ENCODE results near the gene SLC25A29.

Gene SLC25A29

DNA sequence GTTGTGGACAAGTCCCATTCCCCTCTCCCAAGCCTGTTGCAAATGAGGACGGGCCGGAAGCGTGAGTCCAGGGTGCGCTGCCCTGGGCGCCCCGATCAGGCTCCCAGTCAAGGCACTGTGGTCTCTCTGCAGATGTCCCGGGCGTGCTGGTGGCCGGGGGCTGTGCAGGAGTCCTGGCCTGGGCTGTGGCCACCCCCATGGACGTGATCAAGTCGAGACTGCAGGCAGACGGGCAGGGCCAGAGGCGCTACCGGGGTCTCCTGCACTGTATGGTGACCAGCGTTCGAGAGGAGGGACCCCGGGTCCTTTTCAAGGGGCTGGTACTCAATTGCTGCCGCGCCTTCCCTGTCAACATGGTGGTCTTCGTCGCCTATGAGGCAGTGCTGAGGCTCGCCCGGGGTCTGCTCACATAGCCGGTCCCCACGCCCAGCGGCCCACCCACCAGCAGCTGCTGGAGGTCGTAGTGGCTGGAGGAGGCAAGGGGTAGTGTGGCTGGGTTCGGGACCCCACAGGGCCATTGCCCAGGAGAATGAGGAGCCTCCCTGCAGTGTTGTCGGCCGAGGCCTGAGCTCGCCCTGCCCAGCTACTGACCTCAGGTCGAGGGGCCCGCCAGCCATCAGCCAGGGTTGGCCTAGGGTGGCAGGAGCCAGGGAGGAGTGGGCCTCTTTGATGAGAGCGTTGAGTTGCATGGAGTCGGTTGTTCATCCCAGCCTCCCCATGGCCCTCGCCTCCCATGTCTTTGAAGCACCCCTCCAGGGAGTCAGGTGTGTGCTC is 23.2 kb upstream of the SLC25A29 start:
- Histone ChIP-seq H2BK120ac (ENCODE audit: low read depth, low read length) (no peak overlapping the region), H3K27ac (ENCODE audit: low read depth, low read length) (no peak overlapping the region), H4K8ac (ENCODE audit: low read depth, low read length) (no peak overlapping the region), H3K4me3 (ENCODE audit: low read length) (no peak overlapping the region), H4K5ac (ENCODE audit: low read length) (no peak overlapping the region), H3K56ac (ENCODE audit: low read length) (no peak overlapping the region), H3K79me2 (ENCODE audit: control insufficient read depth, insufficient read depth, low read length) (no peaks in the 10 kb centered on the region), H3K18ac (ENCODE audit: low read length) (no peak overlapping the region), H3K36me3 (ENCODE audit: control insufficient read depth, insufficient read depth, low read length) (peaks cover 4% of the 10 kb centered on the region), H3K23ac (ENCODE audit: low read length) (no peak overlapping the region), H2AK5ac (ENCODE audit: low read length) (no peak overlapping the region), H3K4ac (ENCODE audit: low read depth, low read length) (no peak overlapping the region), H2BK15ac (replicated peaks; ENCODE audit: low read depth) (no peak overlapping the region), H3K4me1 (ENCODE audit: control insufficient read depth, low read depth, low read length) (no peaks in the 10 kb centered on the region), H3K27me3 (ENCODE audit: insufficient read depth, low read length, poor library complexity) (no peaks in the 10 kb centered on the region), H3K79me1 (ENCODE audit: low read length) (no peaks in the 10 kb centered on the region), H3K9ac (ENCODE audit: low read length) (no peak overlapping the region), H2BK5ac (ENCODE audit: low read length) (no peak overlapping the region), H3K4me2 (ENCODE audit: low read length) (no peak overlapping the region)
- no peak for DNase-seq
- WGBS (ENCODE audit: extremely low coverage, insufficient coverage, low lambda C conversion rate), result no CpG with 5 or more reads among the region's 36 CpGs

DNA sequence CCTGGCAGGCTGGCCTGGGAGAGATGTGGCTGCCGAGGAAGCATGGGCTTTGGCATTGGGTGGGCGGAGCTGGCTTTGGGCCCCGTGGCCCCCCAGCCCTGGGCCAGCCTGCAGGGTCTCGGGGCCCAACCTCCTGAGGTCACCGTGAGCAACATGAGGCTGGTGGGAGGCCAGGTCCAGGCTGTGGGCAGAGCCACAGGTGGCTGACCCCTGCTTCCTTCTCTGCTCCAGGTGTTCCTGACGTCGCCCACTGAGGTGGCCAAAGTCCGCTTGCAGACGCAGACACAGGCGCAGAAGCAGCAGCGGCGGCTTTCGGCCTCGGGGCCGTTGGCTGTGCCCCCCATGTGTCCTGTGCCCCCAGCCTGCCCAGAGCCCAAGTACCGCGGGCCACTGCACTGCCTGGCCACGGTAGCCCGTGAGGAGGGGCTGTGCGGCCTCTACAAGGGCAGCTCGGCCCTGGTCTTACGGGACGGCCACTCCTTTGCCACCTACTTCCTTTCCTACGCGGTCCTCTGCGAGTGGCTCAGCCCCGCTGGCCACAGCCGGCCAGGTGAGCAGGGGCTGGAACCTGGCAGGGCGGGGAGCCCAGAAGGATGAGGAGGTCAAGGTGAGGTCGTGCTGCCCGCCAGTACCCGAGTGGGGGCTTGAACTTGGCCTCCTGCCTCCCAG is 22.4 kb upstream of the SLC25A29 start:
- H3K27ac ChIP-seq (ENCODE audit: low read depth, low read length), result no peak overlapping the region
- no peak overlapping the region for H2BK120ac ChIP-seq (ENCODE audit: low read depth, low read length)
- no peak overlapping the region for H4K8ac ChIP-seq (ENCODE audit: low read depth, low read length)
- H3K18ac ChIP-seq (ENCODE audit: low read length), result no peak overlapping the region
- no peaks in the 10 kb centered on the region for H3K79me1 ChIP-seq (ENCODE audit: low read length)
- H2BK5ac ChIP-seq (ENCODE audit: low read length), result no peak overlapping the region
- WGBS (ENCODE audit: extremely low coverage, insufficient coverage, low lambda C conversion rate), result no CpG with 5 or more reads among the region's 32 CpGs
- no peaks in the 10 kb centered on the region for H3K79me2 ChIP-seq (ENCODE audit: control insufficient read depth, insufficient read depth, low read length)
- no peak overlapping the region for H2BK15ac ChIP-seq (replicated peaks; ENCODE audit: low read depth)
- H3K27me3 ChIP-seq (ENCODE audit: insufficient read depth, low read length, poor library complexity), result no peaks in the 10 kb centered on the region
- DNase-seq, result no peak
- H3K4me1 ChIP-seq (ENCODE audit: control insufficient read depth, low read depth, low read length), result no peaks in the 10 kb centered on the region
- H3K56ac ChIP-seq (ENCODE audit: low read length), result no peak overlapping the region
- H3K23ac ChIP-seq (ENCODE audit: low read length), result no peak overlapping the region
- no peak overlapping the region for H4K5ac ChIP-seq (ENCODE audit: low read length)
- no peak overlapping the region for H3K4ac ChIP-seq (ENCODE audit: low read depth, low read length)
- H3K4me3 ChIP-seq (ENCODE audit: low read length), result no peak overlapping the region
- no peak overlapping the region for H2AK5ac ChIP-seq (ENCODE audit: low read length)
- H3K36me3 ChIP-seq (ENCODE audit: control insufficient read depth, insufficient read depth, low read length), result no peaks in the 10 kb centered on the region
- H3K4me2 ChIP-seq (ENCODE audit: low read length), result no peak overlapping the region
- no peak overlapping the region for H3K9ac ChIP-seq (ENCODE audit: low read length)

DNA sequence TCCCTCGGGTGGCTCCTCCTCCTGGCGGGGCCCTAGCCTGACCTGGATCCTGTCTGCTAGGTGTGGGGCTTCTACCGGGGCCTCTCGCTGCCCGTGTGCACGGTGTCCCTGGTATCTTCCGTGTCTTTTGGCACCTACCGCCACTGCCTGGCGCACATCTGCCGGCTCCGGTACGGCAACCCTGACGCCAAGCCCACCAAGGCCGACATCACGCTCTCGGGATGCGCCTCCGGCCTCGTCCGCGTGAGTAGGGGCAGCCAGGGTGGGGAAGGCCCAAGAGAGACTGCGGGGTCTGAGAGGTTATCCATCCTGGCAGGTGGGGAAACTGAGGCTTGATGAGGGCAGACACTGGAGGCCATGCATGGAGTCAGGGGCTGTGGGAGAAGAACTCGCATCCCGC is 20.9 kb upstream of the SLC25A29 start:
- Histone ChIP-seq H4K8ac (ENCODE audit: low read depth, low read length) (no peak overlapping the region), H3K56ac (ENCODE audit: low read length) (no peak overlapping the region), H4K5ac (ENCODE audit: low read length) (no peak overlapping the region), H3K79me2 (ENCODE audit: control insufficient read depth, insufficient read depth, low read length) (no peaks in the 10 kb centered on the region), H3K27ac (ENCODE audit: low read depth, low read length) (no peak overlapping the region), H3K4ac (ENCODE audit: low read depth, low read length) (no peak overlapping the region), H3K4me1 (ENCODE audit: control insufficient read depth, low read depth, low read length) (no peaks in the 10 kb centered on the region), H3K9ac (ENCODE audit: low read length) (no peak overlapping the region), H3K4me3 (ENCODE audit: low read length) (no peak overlapping the region), H3K79me1 (ENCODE audit: low read length) (no peaks in the 10 kb centered on the region), H3K4me2 (ENCODE audit: low read length) (no peak overlapping the region), H3K36me3 (ENCODE audit: control insufficient read depth, insufficient read depth, low read length) (no peaks in the 10 kb centered on the region), H2BK120ac (ENCODE audit: low read depth, low read length) (no peak overlapping the region), H3K23ac (ENCODE audit: low read length) (no peak overlapping the region), H3K18ac (ENCODE audit: low read length) (no peak overlapping the region), H2BK5ac (ENCODE audit: low read length) (no peak overlapping the region), H2BK15ac (replicated peaks; ENCODE audit: low read depth) (no peak overlapping the region), H3K27me3 (ENCODE audit: insufficient read depth, low read length, poor library complexity) (no peaks in the 10 kb centered on the region), H2AK5ac (ENCODE audit: low read length) (no peak overlapping the region)
- no peak for DNase-seq
- no CpG with 5 or more reads among the region's 24 CpGs for WGBS (ENCODE audit: extremely low coverage, insufficient coverage, low lambda C conversion rate)

DNA sequence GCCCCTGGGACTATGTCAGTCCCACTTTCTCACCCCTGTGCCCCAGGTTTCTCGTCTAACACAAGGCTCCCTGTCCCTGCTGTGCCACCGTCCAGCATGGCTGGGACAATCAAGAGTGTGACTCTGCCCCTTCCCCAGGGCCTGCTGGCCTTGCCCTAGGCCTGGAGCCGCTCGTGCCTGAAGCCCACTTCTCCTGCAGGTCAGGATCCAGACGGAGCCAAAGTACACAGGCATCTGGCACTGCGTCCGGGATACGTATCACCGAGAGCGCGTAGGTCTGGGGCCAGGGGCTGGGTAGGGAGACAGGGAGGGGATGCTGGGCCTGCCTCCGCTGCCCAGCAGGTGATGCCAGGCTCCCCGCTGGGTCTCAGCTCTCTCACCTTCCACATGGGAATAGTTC is 19.7 kb upstream of the SLC25A29 start:
- Histone ChIP-seq H3K4me2 (ENCODE audit: low read length) (no peak overlapping the region), H3K27me3 (ENCODE audit: insufficient read depth, low read length, poor library complexity) (no peaks in the 10 kb centered on the region), H3K9ac (ENCODE audit: low read length) (no peak overlapping the region), H3K56ac (ENCODE audit: low read length) (no peak overlapping the region), H2BK5ac (ENCODE audit: low read length) (no peak overlapping the region), H2AK5ac (ENCODE audit: low read length) (no peak overlapping the region), H3K4ac (ENCODE audit: low read depth, low read length) (no peak overlapping the region), H3K79me2 (ENCODE audit: control insufficient read depth, insufficient read depth, low read length) (no peaks in the 10 kb centered on the region), H3K79me1 (ENCODE audit: low read length) (no peaks in the 10 kb centered on the region), H3K36me3 (ENCODE audit: control insufficient read depth, insufficient read depth, low read length) (no peaks in the 10 kb centered on the region), H3K27ac (ENCODE audit: low read depth, low read length) (no peak overlapping the region), H4K8ac (ENCODE audit: low read depth, low read length) (no peak overlapping the region), H3K23ac (ENCODE audit: low read length) (no peak overlapping the region), H3K4me1 (ENCODE audit: control insufficient read depth, low read depth, low read length) (no peaks in the 10 kb centered on the region), H3K18ac (ENCODE audit: low read length) (no peak overlapping the region), H2BK120ac (ENCODE audit: low read depth, low read length) (no peak overlapping the region), H3K4me3 (ENCODE audit: low read length) (no peak overlapping the region), H2BK15ac (replicated peaks; ENCODE audit: low read depth) (no peak overlapping the region), H4K5ac (ENCODE audit: low read length) (no peak overlapping the region)
- no peak for DNase-seq
- WGBS (ENCODE audit: extremely low coverage, insufficient coverage, low lambda C conversion rate), result no CpG with 5 or more reads among the region's 13 CpGs

DNA sequence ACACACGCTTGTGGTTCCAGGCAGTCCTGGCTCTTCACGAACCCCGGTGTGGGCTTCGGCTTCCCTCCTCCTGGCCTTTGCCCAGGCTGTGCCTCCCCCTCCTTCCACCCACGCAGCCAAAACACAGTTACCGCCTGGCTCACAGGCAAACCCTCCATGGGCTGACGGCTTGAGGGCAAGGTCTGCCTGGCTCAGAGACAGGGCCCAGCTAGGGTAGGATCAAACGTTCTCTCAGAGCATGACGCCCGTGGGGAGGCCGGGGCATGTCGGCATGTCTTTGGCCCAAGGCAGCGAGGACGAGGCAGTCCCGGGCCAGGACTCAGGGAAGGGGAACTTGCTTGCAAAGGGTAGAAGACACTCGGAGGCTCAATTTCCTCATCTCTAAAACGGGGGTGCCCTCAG is 19.0 kb upstream of the SLC25A29 start:
- H2BK120ac ChIP-seq (ENCODE audit: low read depth, low read length), result no peak overlapping the region

More for the DNA sequence above, 19.0 kb upstream of the SLC25A29 start:
- Histone ChIP-seq H3K4me2 (ENCODE audit: low read length) (no peak overlapping the region), H2AK5ac (ENCODE audit: low read length) (no peak overlapping the region), H4K8ac (ENCODE audit: low read depth, low read length) (no peak overlapping the region), H3K36me3 (ENCODE audit: control insufficient read depth, insufficient read depth, low read length) (no peaks in the 10 kb centered on the region), H3K27ac (ENCODE audit: low read depth, low read length) (no peak overlapping the region), H3K4me1 (ENCODE audit: control insufficient read depth, low read depth, low read length) (no peaks in the 10 kb centered on the region), H3K79me1 (ENCODE audit: low read length) (no peaks in the 10 kb centered on the region), H3K56ac (ENCODE audit: low read length) (no peak overlapping the region), H2BK5ac (ENCODE audit: low read length) (no peak overlapping the region), H3K4ac (ENCODE audit: low read depth, low read length) (no peak overlapping the region), H3K79me2 (ENCODE audit: control insufficient read depth, insufficient read depth, low read length) (no peaks in the 10 kb centered on the region), H3K9ac (ENCODE audit: low read length) (no peak overlapping the region), H4K5ac (ENCODE audit: low read length) (no peak overlapping the region), H3K27me3 (ENCODE audit: insufficient read depth, low read length, poor library complexity) (no peaks in the 10 kb centered on the region), H3K18ac (ENCODE audit: low read length) (no peak overlapping the region), H3K23ac (ENCODE audit: low read length) (no peak overlapping the region), H2BK15ac (replicated peaks; ENCODE audit: low read depth) (no peak overlapping the region), H3K4me3 (ENCODE audit: low read length) (no peak overlapping the region)
- DNase-seq, result no peak
- WGBS (ENCODE audit: extremely low coverage, insufficient coverage, low lambda C conversion rate), result no CpG with 5 or more reads among the region's 17 CpGs
